NCI-H82 treated with DMSO at 0.1 percent for 48 hours (cell line): ENCODE results near the gene DNAJB11.
A peak's percentile ranks its signal among the peaks of the same experiment; 100 is the strongest.

ENCODE experiments used
- DNase-seq: peaks from one replicate; lab custom pipeline; 2025; ENCODE audit not compliant: unreplicated experiment; lab: John Stamatoyannopoulos, UW

DNAJB11 gene

DNA sequence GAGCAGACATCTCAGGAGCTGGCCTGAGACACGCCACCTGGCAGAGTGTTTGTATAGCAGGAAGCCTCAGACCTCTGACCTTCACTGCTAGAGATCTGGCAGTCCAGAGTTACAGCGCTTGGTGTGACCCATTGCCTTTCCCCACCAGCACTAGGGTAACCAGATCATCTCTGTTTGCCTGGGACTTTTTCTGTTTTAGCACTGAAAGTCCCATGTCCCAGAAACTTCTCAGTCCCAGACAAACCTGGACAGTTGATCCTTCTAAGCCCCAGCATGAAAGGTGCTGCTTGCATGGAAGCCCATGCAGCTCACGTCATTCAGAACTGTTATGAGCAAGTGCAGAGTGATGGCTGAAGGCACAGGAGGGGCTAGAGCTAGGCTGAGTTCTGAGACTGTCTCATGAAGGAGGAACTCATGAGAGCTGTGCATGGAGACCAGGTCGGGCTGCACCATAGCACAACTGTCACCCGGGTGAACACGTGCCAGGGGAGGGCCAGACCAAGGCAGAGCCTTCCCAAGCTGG is 24.1 kb downstream of the DNAJB11 start:
- DNase-seq = no peak

- no peak for DNase-seq
Observed at GRCh38 chr3:186596568-186597287, 26.2 kb downstream of the DNAJB11 start.

- no peak for DNase-seq
Observed at GRCh38 chr3:186598108-186598784, 27.7 kb downstream of the DNAJB11 start.

DNA sequence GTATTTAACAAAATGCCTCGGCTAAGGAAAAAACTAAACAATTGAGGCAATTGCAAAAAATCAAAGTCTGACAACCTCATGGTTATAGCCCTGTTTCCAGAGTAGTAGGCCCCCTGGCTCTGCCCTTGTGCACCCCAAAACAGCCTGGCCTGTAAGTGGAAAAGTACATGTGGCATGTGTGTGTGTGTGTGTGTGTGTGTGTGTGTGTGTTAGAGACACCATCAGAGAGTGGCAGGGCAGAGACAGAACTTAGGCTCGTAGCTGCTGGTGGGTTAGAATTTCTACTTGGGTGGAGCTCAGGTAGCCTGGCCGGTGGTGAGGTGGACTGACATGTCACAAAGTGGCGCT is 28.2 kb downstream of the DNAJB11 start:
- no peak for DNase-seq

GRCh38 chr3:186599142-186599784 is 28.7 kb downstream of the DNAJB11 start:
- DNase-seq = no peak

DNA sequence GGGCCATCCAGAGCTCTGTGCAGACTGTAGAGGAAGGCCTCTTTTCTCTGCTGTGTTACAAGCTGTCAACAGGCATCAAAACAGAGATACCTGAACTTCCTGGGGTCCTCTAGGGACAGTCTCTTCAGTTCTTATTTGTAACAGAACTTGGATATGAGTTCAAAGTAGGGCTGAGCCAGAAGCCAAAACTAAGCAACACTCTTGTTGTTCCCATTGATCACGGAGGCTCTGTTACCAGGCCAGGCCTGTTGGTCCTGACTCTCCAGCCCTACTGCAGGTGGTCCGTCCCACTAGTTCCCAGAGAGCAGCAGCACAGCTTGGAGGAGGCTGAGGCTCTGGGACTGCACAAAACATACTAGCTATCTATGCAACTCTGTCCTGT is 29.3 kb downstream of the DNAJB11 start:
- no peak for DNase-seq

GRCh38 chr3:186600896-186601295 is 30.4 kb downstream of the DNAJB11 start:
- DNase-seq = no peak

- DNase-seq = no peak
Observed at GRCh38 chr3:186603159-186603558, 32.6 kb downstream of the DNAJB11 start.

GRCh38 chr3:186605078-186605477 is 34.6 kb downstream of the DNAJB11 start:
- no peak for DNase-seq

- no peak for DNase-seq
Observed at GRCh38 chr3:186605561-186606545, 35.3 kb downstream of the DNAJB11 start.

GRCh38 chr3:186608624-186609215 is 38.2 kb downstream of the DNAJB11 start:
- no peak for DNase-seq

DNA sequence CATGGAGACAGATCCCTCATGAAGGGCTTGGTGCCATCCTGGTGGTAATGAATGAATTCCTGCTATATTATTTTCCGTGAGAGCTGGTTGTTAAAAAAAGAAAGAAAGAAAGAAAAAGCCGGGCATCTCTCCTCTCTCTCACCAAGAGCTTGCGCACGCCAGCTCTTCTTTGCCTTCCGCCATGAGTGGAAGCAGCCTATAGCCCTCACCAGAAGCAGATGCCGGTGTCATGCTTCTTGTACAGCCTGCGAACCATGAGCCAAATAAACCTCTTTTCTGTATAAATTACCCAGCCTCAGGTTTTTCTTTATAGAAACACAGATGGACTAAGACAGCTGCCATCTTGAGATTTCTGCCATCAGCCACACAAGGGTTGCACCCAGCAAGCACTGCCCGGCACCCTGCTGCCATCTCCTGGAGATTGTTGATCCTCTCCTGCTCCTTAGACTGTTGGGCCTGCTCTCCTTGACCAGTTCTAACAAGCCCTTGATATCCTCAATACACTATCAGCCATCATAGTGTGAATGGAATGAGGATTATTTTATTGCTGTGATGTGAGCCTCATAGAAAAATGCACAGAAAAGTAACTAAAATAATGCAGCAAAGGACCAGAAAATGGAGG is 38.8 kb downstream of the DNAJB11 start:
- DNase-seq = no peak

DNA sequence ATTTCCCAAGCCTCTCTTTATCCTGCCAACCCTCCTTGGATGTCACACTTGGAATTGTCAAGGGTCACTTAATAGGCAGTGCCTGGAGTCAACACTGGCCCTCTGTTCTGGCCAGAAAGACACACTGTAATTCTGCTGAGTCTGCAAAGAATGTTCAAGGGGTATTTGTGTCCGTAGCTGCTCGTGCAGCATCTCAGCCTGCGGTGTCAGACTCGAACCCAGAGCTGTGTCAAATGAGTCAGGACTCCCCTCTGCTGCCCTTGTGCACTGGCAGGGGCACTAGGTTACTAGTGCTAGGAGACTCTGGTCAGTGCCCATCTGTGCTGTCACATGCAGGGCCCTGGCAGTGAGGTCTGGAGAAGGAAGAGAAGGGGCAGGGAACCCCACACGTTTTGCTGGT is 41.5 kb downstream of the DNAJB11 start:
- no peak for DNase-seq

- DNase-seq = no peak
Observed at GRCh38 chr3:186612721-186613636, 42.5 kb downstream of the DNAJB11 start, which contains the start of gene AHSG. AHSG (plus strand) TSS chr3:186613060; CDS start chr3:186613142, 82 bp downstream.

GRCh38 chr3:186613637-186614265 is 43.2 kb downstream of the DNAJB11 start:
- no peak for DNase-seq

GRCh38 chr3:186614266-186614596 is 43.7 kb downstream of the DNAJB11 start:
- no peak for DNase-seq

- peak; percentile 69 for DNase-seq
Observed at GRCh38 chr3:186614597-186615483, 44.3 kb downstream of the DNAJB11 start.

DNA sequence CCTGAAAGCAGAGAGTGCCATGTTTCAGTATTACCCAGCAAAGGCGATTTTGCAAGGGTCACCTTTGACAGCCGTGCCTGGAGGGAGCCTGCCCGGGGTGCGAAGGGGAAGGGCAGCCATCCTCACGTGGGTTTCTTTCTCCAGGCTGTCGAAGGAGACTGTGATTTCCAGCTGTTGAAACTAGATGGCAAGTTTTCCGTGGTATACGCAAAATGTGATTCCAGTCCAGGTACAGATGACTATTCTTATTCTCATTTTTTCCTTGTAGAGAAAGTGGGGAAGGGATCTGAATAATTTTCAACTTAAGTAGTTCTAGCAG is 45.7 kb downstream of the DNAJB11 start:
- DNase-seq = no peak
